BLaER1 (cell line): ENCODE data around the gene TMUB1.

ENCODE experiments used
- H3K27ac ChIP-seq: shearing (Covaris generic); formaldehyde crosslinking; 2 replicates; pipeline ENCODE4 v1.8.1; 2022
- H3K27me3 ChIP-seq: shearing (Covaris generic); formaldehyde crosslinking; 2 replicates; pipeline ENCODE4 v1.8.1; 2022
- H3K36me3 ChIP-seq: shearing (Covaris generic); formaldehyde crosslinking; 2 replicates; pipeline ENCODE4 v1.8.1; 2022
- H3K4me1 ChIP-seq: shearing (Covaris generic); formaldehyde crosslinking; 2 replicates; pipeline ENCODE4 v1.8.1; 2022
- H3K4me2 ChIP-seq: shearing (Covaris generic); formaldehyde crosslinking; 2 replicates; pipeline ENCODE4 v1.8.1; 2022
- H3K4me3 ChIP-seq: shearing (Covaris generic); formaldehyde crosslinking; 2 replicates; pipeline ENCODE4 v1.8.1; 2022
- H3K9ac ChIP-seq: shearing (Covaris generic); formaldehyde crosslinking; 2 replicates; pipeline ENCODE4 v1.8.1; 2022
- H3K9me3 ChIP-seq: shearing (Covaris generic); formaldehyde crosslinking; 2 replicates; pipeline ENCODE4 v1.8.1; 2022
- H4K20me1 ChIP-seq: shearing (Covaris generic); formaldehyde crosslinking; 2 replicates; pipeline ENCODE4 v1.8.1; 2022
- Cebpa-rat ChIP-seq: shearing (Covaris generic); IDR thresholded peaks from 2 replicates; pipeline ENCODE4 v1.8.1; 2022

TMUB1 gene

DNA sequence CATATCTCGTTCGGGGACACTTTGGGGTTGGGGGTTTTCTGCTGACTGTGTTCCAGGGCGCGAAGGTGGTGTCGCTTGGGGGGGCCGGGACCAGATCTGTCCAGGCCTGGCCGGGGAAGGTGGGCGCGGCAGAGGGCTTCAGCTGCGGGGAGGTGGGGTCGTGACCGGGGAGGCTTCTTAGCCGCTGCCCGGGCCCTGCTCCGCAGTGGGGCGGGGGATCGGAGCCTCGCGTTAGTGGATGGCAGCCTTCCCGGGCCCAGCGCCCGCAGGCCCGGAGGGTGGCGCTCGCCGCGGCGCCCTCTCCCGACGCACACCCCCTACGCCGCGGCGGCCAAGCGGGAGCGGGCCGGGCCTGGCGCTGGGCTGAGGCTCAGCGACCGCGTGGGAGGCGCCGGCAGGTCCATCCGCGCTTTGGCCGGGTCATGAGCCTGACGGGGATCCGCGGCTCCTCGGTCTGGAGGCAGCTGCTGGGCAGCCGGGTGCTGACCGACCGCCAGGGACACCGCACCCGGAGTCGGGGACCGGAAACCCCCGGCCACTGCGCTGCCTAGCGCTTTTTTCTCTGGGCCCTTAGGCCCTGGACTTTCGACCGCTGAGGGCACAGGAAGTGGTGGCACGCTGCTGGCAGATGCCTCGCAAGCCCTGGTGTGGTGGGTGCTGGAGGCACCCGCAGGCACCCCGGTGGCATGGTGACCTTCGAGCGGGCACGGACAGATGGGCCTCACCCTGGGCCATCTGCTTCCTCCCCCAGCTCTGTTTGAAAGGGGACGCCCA, 4.1 kb upstream of the TMUB1 start:
- H4K20me1 ChIP-seq = peaks cover 58% of the 10 kb centered on the region
- peaks cover 53% of the 10 kb centered on the region for H3K27me3 ChIP-seq
- peak overlapping the region; percentile 83 for H3K9ac ChIP-seq
- peaks cover 10% of the 10 kb centered on the region; the same call in 1 of the 2 replicates for H3K36me3 ChIP-seq
- H3K4me1 ChIP-seq = peaks cover 72% of the 10 kb centered on the region
- peak overlapping the region; percentile 69 for H3K27ac ChIP-seq
- peak overlapping the region; percentile 98 for H3K4me2 ChIP-seq
- H3K4me3 ChIP-seq = peak overlapping the region; percentile 74
- no peaks in the 10 kb centered on the region for H3K9me3 ChIP-seq
- TF ChIP-seq Cebpa-rat = no peak

DNA sequence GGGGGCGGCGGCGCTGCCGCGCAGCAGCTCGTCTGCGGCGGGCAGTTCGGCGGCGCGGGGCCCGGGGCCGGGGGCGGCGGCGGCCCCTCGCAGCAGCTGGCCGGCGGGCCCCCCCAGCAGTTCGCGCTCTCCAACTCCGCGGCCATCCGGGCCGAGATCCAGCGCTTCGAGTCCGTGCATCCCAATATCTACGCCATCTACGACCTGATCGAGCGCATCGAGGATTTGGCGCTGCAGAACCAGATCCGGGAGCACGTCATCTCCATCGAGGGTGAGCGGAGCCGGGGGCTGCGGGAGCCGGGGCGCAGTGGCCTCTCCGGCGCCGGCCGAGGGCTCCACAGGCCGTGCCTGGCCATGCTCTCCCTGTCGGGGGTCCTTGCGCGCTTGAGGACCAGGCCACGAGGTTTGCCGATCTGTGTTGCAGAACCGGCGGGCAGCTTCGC, 3.5 kb upstream of the TMUB1 start:
- Histone ChIP-seq H3K4me2 (peak overlapping the region; percentile 98), H3K36me3 (peaks cover 5% of the 10 kb centered on the region; the same call in 1 of the 2 replicates), H3K27me3 (peaks cover 53% of the 10 kb centered on the region), H3K4me1 (peaks cover 72% of the 10 kb centered on the region), H3K9ac (peak overlapping the region; percentile 83), H3K9me3 (no peaks in the 10 kb centered on the region), H3K4me3 (peak overlapping the region; percentile 74), H4K20me1 (peaks cover 58% of the 10 kb centered on the region), H3K27ac (peak overlapping the region; percentile 74)
- TF ChIP-seq Cebpa-rat = no peak

DNA sequence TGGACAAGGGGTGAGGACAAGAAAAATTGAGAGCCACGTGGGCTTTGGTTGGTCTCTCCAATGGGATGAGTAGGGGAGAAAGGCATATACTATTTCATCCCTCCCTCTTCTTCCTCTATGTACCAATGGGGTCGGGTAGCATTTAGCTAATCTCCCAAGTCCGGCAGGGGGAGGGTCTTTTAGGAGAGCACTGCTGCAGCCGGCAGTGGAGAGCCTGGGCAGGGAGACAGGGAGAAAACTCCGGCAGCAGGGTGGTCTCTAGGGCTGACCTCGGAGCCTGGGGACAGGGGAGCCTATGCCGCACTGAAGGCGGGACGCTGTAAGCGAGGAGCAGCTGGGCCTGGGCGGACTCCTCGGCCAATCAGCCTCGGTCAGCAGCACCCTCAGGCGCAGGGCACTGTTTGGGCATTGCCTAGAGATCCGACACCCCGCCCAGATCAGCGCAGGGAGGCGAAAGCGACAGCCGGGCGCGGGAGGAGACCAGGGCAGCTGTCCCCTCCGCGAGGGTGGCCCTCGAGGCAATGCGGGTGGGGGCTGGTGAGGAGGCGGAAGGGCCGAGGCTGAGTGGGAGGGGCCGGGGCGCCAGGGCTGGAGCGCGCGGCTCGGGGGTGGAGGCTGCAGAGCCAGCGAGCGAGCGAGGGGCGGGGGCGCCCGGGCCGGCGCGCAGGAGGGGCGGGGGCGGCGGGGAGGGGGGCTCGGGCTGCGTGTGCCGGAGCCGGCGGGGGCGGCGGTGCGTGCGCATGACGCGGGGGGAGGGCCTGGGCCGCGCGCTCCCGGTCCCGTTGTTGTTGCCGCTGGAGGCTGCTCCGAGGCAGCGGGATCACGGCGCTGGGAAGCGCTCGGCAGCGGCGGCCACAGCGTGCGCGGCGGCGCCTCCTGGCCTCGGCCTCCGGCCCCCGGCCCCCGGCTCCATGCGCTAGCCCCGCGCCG, 2.7 kb upstream of the TMUB1 start, which contains the start of gene AGAP3:
AGAP3 (plus strand) TSS at position 785 of the 930 bp plus-strand sequence. CDS start 267 bp downstream, outside the sequence.
- H3K9ac ChIP-seq = peak within 1 kb of the TSS; percentile 83
- no peak for TF ChIP-seq Cebpa-rat
- peaks cover 57% of the 10 kb centered on the region for H4K20me1 ChIP-seq
- no peaks in the 10 kb centered on the region for H3K9me3 ChIP-seq
- H3K27ac ChIP-seq = peak within 1 kb of the TSS; percentile 74
- H3K4me1 ChIP-seq = peaks cover 72% of the 10 kb centered on the region
- H3K36me3 ChIP-seq = no peaks in the 10 kb centered on the region
- H3K27me3 ChIP-seq = peaks cover 53% of the 10 kb centered on the region
- peak within 1 kb of the TSS; percentile 98 for H3K4me2 ChIP-seq
- H3K4me3 ChIP-seq = peak within 1 kb of the TSS; percentile 74

DNA sequence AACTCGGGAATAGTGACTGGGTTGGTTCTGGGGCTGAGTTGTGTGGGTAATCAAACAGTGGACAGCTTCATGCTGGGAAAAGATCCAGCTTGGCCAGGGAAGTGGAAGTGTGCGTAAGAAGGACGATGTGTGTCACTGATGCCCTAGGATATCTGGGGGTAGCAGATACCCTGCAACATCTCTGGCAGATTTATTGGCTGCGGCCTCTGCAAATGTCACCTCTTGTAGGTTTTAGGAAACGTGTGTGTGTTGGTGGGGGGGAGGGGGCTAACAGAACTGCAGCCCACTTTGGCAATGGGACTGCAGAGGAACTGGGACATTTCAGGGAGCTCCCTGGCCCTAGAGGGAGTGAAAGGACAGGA, 2.0 kb upstream of the TMUB1 start:
- H3K9ac ChIP-seq = peak overlapping the region; percentile 71; the same call in 1 of the 2 replicates
- TF ChIP-seq Cebpa-rat = no peak
- no peaks in the 10 kb centered on the region for H3K36me3 ChIP-seq
- H3K4me3 ChIP-seq = peak overlapping the region; percentile 74
- H3K9me3 ChIP-seq = no peaks in the 10 kb centered on the region
- peaks cover 53% of the 10 kb centered on the region for H3K27me3 ChIP-seq
- H3K27ac ChIP-seq = no peak overlapping the region
- peak overlapping the region; percentile 98 for H3K4me2 ChIP-seq
- H3K4me1 ChIP-seq = peaks cover 72% of the 10 kb centered on the region
- peaks cover 51% of the 10 kb centered on the region for H4K20me1 ChIP-seq

DNA sequence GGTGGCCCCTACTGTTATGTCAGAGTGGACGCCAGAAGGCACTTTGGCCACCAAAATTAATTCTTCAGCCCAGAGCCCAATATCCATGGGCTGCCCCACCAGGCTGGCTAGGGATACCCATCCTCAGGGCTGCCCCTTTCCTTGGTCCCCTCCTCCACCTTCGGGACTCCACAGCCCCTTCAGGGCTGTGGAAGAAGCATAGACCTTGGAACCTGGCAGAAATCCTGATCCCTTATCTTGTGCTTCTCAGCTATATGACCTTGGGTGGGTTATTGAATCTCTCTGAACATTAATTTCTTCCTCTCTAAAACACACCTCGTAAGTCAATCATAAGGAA, 499 bp upstream of the TMUB1 start:
- Histone ChIP-seq H3K27ac (no peak overlapping the region), H3K4me2 (peak overlapping the region; percentile 99), H3K27me3 (peaks cover 50% of the 10 kb centered on the region), H3K9ac (peak overlapping the region; percentile 99; the same call in 1 of the 2 replicates), H3K4me3 (peak overlapping the region; percentile 99), H4K20me1 (peaks cover 50% of the 10 kb centered on the region), H3K4me1 (peaks cover 69% of the 10 kb centered on the region), H3K36me3 (no peaks in the 10 kb centered on the region), H3K9me3 (no peaks in the 10 kb centered on the region)
- TF ChIP-seq Cebpa-rat = no peak

DNA sequence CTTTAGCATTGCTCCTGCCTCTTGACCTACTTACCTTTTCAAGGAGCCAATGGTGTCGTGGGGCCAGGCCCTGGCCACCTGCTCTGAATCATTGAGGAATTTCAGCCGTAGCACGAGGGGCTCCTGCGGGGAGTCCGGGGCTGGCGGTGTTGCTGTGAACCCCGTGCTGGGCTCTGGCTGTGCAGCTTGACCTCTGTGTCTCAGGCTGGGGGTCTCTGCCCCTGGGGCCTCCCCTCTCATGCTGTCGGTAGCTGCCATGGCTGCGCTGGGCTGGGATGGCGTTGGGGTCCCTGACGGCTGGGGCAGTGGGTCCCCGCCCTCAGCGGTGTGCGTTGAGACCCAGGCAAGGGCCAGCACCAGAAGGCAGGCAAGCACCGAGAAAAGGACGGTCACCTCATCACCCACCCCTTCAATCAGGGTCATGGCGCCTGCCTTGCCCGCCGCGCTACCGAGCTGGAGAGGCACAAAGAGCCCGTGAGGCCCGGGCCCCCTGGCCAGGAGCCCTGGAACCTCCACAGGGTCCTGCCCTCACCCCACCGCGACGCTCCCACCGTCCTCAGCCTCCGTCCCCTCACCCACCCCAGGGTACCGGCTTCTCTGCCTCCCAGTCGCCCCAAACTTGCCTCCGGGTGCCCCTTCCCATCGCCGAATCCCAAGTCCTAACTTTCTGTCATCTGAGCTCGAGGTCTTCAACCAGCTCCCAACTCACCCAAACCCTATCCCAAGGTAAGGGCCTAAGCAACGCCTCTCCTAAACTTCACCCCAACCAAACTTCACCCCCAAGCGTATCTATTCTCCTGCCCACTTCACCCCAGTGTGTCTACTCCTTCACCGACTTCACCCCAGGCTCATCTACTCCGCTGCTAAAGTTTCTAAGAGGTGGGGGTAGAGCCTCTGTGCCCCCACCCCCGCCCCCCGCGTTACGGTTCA, 887 bp downstream of the TMUB1 start:
- H3K9ac ChIP-seq = peak overlapping the region; percentile 99

DNA sequence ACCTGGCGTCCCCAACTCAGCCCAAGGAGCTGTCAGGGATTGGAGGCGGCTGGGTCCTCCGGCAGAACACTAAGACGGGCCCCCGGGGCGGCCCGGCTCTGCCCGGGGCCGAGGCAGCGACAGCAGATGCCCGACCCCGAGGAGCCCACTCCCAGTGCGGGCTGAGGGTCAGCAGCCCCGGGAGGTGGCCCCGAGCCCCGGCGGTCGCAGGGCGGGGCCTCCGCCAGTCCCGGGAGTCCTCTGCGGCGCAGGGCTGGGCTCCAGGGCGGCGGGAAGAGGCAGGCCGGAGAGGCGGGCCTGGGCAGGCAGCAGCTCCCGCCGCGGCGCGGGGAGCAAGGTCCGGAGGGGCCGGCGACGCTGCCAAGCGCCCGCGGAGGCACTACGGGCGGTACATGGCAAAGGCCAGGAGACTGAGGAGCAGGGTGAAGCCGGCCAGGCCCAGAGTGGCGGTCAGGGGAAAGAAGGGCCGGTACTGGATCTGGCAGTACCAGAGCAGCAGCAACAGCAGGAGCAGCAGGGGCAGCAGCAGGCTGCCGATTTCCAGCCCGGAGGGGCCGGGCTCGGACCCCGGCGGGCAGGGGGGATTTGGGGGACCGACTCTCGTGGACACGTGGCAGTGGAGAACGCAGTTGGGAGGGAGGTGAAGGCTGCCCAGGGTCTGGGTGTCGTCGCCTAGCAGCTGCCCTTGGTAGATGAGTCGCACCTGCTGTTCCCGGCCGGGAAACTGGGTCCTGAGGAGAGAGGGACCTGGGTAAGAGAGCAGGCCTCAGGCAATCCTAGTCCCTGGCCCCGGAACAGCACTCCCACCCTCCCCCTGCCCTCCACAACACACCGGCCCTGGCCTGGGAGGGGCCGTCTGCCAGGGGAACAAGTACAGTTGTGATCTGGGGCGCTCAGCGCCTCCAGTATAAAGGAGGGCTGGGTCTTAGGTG, 1.9 kb downstream of the TMUB1 start:
- Histone ChIP-seq H3K9ac (peak overlapping the region; percentile 99), H3K4me1 (peaks cover 74% of the 10 kb centered on the region), H4K20me1 (peaks cover 54% of the 10 kb centered on the region), H3K4me3 (peak overlapping the region; percentile 99), H3K9me3 (no peaks in the 10 kb centered on the region), H3K4me2 (peak overlapping the region; percentile 99), H3K27me3 (peaks cover 28% of the 10 kb centered on the region), H3K36me3 (peaks cover 15% of the 10 kb centered on the region), H3K27ac (peak overlapping the region; percentile 96)
- no peak for TF ChIP-seq Cebpa-rat

More for the DNA sequence above, 887 bp downstream of the TMUB1 start:
- H3K27ac ChIP-seq = peak overlapping the region; percentile 96
- H3K36me3 ChIP-seq = peaks cover 5% of the 10 kb centered on the region
- H4K20me1 ChIP-seq = peaks cover 49% of the 10 kb centered on the region
- H3K4me3 ChIP-seq = peak overlapping the region; percentile 99
- H3K27me3 ChIP-seq = peaks cover 36% of the 10 kb centered on the region
- no peaks in the 10 kb centered on the region for H3K9me3 ChIP-seq
- TF ChIP-seq Cebpa-rat = no peak
- H3K4me1 ChIP-seq = peaks cover 69% of the 10 kb centered on the region
- peak overlapping the region; percentile 99 for H3K4me2 ChIP-seq

DNA sequence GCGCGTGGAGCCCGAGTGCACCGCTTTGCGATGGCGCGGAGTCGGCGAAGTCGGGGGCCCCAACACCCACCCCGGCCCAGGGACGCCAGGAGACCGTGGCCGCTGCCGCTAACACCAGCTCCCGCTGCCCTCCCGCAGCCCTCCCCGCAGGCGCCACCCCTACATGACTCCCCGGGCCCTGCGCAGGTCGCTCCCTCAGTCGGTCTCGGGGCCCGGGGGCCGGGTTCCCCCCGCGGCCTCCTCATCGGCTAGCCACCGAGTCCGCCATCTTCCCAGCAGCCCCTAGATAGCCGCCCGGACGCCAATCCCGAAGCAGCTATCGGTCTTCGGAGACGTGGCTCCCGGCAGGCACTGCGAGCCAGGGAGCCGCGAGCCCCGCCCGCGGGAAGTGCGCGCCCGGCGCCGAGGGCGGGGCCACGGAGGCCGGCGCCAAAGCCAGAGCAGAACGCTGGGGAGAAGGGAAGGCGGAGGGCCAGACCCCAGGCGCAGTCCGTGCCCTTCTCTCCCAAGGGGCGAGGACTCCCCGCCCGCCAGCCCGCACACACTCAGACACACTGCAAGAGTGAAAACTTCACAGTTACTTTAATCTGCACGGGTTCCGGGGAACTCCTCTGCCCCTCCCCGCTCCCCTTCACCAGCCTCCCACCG, 2.6 kb downstream of the TMUB1 start, which contains the start of gene FASTK:
FASTK (minus strand) TSS at position 288 of the 648 bp plus-strand sequence; CDS start at position 245, 43 bp downstream.
- peak within 1 kb of the TSS; percentile 96 for H3K27ac ChIP-seq
- peak within 1 kb of the TSS; percentile 99 for H3K4me3 ChIP-seq
- H4K20me1 ChIP-seq = peaks cover 58% of the 10 kb centered on the region
- H3K4me2 ChIP-seq = peak within 1 kb of the TSS; percentile 99
- peak within 1 kb of the TSS; percentile 99 for H3K9ac ChIP-seq
- no peak for TF ChIP-seq Cebpa-rat
- no peaks in the 10 kb centered on the region for H3K9me3 ChIP-seq
- H3K4me1 ChIP-seq = peaks cover 71% of the 10 kb centered on the region
- peaks cover 22% of the 10 kb centered on the region for H3K27me3 ChIP-seq
- H3K36me3 ChIP-seq = peaks cover 23% of the 10 kb centered on the region
